AG04450 (cell line): Measurements from ENCODE around the gene SPRY4. TPM values are rescaled to one million over a fixed set of nuclear protein-coding genes. Genes with fewer than 3 reads are reported as not detected.
"Not testable (repeated sequence)": the region's sequence is repeated elsewhere in the genome, so short reads cannot be mapped to it uniquely, and the experiment has no call there.

Experiments
- CTCF ChIA-PET: fragments of 300-600, 350-600 bp; formaldehyde crosslinking; extraction: SDS; loops from one replicate; lab custom pipeline; 2022; ENCODE audit warnings: antibody characterized with exemption, inconsistent platforms; lab: Charles Lee
- POLR2A ChIA-PET: fragments of 350-600 bp; formaldehyde crosslinking; extraction: SDS; loops from one replicate; lab custom pipeline; 2021; ENCODE audit warnings: antibody characterized with exemption, inconsistent platforms; lab: Yijun Ruan, JAX
- DNase-seq: peaks from one replicate; pipeline ENCODE4 v3.0.0-alpha.2; 2011; ENCODE audit warnings: low read depth, low spot score
- H3K27ac ChIP-seq: one replicate; pipeline ENCODE4 v1.5.1; 2012; ENCODE audit warnings: low read depth, low read length, control low read depth
- H3K27me3 ChIP-seq: one replicate; pipeline ENCODE4 v1.6.0; 2012; ENCODE audit warnings: low read length; ENCODE audit not compliant: control insufficient read depth, insufficient read depth
- H3K4me3 ChIP-seq: 2 replicates; pipeline ENCODE4 v1.5.1; 2011; ENCODE audit warnings: mild to moderate bottlenecking, low read depth, low read length, control low read depth
- H3K9me3 ChIP-seq: 2 replicates; pipeline ENCODE4 v1.5.1; 2012; ENCODE audit warnings: low read length; ENCODE audit not compliant: control insufficient read depth, insufficient read depth
- polyA plus RNA-seq: library from polyadenylated mRNA; depleted of rRNA; stranded (reverse); fragments of >200 nt; gene quantifications from 2 replicates; pipeline ENCODE4 v1.2.3, GENCODE V29; 2011
- TF ChIP-seq, protein P1 (sequence below): IDR thresholded peaks from 2 replicates; pipeline ENCODE4 v1.5.1; 2011; ENCODE audit warnings: low read depth, low read length, control low read depth, inconsistent platforms

Gene SPRY4
- polyA plus RNA-seq, 1 experiment = 8.7 TPM

DNA sequence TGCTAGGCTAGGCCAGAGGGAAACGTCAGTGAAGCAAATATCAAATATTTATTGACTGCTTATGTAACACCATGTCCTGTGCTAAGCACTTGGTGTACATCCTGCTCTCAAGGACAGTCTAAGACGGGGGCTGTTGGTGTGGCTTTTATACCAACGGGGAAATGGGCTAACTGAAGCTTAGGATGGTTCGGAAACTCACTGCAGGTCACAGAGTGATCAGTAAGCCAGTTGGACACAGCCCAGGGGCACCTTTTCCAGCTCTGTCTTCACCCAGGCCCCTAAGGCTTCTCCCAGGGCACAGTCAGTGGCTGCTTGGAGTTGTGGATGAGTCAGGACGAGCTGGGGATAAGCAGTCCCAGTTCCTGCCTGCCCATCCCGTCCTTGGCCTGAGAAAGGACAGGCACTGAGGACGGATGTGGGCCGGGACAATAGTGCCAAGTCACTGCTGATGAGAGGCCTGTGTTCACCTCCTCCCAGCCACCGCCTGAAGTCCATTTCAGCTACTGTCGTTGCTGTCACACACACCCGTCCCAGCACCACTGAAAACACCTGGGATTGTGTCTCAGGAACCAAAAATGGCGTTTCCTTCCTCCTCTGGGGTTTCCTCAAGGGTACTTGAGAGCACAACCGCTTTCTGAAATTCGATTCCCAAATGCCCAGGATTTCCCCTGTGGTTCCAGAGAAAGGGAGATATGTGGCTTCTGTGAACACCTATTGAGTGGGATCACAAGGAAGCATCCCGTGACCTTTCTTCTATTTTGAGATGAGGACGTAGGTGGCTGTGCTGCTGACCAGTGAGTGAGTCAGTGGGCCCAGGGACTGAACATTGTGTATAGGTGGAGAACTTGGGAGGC is 17.5 kb upstream of the SPRY4 start:
- CTCF ChIA-PET = interaction anchor here (0.6 kb wide), 1 partner anchor 179 kb away, joined by 3 read pairs; no protein-coding TSS in a partner anchor
- no peak for DNase-seq
- H3K4me3 ChIP-seq = no peak overlapping the region
- H3K9me3 ChIP-seq = peaks cover 22% of the 10 kb centered on the region
- peak overlapping the region; percentile 49 for H3K27ac ChIP-seq
- POLR2A ChIA-PET = no interaction called here
- no peaks in the 10 kb centered on the region for H3K27me3 ChIP-seq
- TF ChIP-seq, protein P1, sequence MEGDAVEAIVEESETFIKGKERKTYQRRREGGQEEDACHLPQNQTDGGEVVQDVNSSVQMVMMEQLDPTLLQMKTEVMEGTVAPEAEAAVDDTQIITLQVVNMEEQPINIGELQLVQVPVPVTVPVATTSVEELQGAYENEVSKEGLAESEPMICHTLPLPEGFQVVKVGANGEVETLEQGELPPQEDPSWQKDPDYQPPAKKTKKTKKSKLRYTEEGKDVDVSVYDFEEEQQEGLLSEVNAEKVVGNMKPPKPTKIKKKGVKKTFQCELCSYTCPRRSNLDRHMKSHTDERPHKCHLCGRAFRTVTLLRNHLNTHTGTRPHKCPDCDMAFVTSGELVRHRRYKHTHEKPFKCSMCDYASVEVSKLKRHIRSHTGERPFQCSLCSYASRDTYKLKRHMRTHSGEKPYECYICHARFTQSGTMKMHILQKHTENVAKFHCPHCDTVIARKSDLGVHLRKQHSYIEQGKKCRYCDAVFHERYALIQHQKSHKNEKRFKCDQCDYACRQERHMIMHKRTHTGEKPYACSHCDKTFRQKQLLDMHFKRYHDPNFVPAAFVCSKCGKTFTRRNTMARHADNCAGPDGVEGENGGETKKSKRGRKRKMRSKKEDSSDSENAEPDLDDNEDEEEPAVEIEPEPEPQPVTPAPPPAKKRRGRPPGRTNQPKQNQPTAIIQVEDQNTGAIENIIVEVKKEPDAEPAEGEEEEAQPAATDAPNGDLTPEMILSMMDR = no peak

DNA sequence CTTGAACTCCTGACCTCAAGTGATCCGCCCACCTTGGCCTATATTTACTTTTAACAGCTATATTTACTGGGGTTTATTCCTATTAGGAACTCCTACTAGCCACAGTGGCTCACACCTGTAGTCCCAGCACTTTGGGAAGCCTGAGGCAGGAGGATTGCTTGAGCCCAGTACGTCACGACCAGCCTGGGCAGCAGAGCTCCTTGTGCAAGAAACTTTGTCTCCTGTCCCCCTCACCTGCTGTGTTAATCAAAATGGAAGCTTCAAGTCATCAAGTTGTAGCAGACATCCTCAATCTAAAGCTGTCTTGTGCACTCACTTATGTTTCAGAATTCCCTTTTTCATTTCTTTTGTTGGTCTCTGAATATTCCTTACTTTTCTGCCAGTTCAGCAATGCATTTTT is 15.0 kb upstream of the SPRY4 start:
- Histone ChIP-seq H3K27me3 (no peaks in the 10 kb centered on the region), H3K27ac (no peak overlapping the region), H3K4me3 (no peak overlapping the region), H3K9me3 (peaks cover 12% of the 10 kb centered on the region)
- TF ChIP-seq, protein P1 = no peak
- CTCF ChIA-PET = interaction anchor here (0.6 kb wide), 1 partner anchor 521 kb away, joined by 3 read pairs; no protein-coding TSS in a partner anchor
- POLR2A ChIA-PET = no interaction called here
- DNase-seq = no peak

DNA sequence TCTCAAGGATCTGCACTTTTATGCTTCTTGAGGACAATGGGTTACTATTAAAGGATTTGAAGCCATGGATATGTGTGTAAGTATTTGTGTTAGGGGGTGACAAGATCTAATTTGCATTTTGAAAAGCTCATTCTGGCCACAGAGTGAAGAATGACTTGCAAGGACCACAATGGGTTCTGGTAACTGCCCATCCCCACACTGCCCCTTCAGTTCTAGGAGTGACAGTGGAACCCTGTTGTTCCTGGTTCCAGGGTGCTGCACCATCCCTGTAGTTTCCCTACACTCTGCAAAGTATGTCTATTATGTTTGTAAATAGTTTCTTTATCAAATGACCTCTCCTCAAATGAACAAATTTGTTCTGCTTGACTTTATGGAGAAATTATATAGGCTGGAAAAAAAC is 9.7 kb upstream of the SPRY4 start:
- Histone ChIP-seq H3K4me3 (no peak overlapping the region), H3K9me3 (no peaks in the 10 kb centered on the region), H3K27me3 (no peaks in the 10 kb centered on the region), H3K27ac (no peak overlapping the region)
- POLR2A ChIA-PET = interaction anchor here (0.7 kb wide), 1 partner anchor 81 kb away, joined by 4 read pairs; no protein-coding TSS in a partner anchor
- TF ChIP-seq, protein P1 = no peak
- CTCF ChIA-PET = no interaction called here
- DNase-seq = no peak

DNA sequence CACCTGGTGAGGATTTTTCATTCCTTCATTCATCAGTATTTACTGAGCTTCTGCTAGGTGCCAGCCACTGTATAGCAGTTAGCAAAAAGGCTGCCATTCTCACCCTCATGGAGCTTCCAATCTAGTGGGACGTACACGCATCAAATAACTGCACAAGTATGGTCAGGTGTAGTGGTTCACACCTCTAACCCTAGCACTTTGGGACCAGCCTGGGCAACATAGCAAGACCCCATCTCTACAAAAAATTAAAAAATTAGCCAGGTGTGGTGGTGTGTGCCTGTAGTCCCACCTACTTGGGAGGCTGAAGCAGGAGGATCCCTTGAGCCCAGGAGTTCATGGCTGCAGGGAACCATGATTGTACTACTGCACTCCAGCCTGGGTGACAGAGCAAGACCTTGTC is 8.9 kb upstream of the SPRY4 start:
- H3K9me3 ChIP-seq, H3K27ac ChIP-seq, H3K27me3 ChIP-seq, DNase-seq, H3K4me3 ChIP-seq, CTCF ChIA-PET, POLR2A ChIA-PET: not testable (repeated sequence)

DNA sequence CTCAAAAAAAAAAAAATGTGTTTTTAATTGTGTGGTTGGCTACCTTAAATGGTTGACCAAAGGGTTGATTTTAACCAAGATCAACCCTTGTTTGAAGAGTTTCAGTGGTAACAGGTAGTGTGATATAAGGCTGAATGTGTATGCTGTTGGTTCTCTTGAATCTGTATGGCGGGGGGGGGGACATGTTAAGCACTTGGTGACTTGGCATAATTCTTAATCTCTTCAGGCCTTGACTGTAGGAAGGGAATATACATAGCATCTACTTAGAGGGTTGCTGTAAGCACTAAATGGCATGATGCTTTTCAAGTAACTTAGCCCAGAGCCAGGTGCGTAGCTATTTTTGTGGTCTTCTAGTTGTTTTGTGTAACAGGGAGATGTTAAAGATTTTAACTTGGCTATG is 5.6 kb upstream of the SPRY4 start:
- ChIA-PET POLR2A (no interaction called here), CTCF (no interaction called here)
- no peaks in the 10 kb centered on the region for H3K27me3 ChIP-seq
- no peak overlapping the region for H3K27ac ChIP-seq
- no peaks in the 10 kb centered on the region for H3K9me3 ChIP-seq
- H3K4me3 ChIP-seq = no peak overlapping the region
- TF ChIP-seq, protein P1 = no peak
- DNase-seq = no peak
